ENCODE results near the gene SLC46A1. TPM values are rescaled to one million over a fixed set of nuclear protein-coding genes. Genes with fewer than 3 reads are reported as not detected.

Gene SLC46A1
- total and polyA plus RNA-seq, 2 of the 13 experiments (the other 11 are each of a cell fraction or from before 2014, with no cell fraction given): 19.6 to 22.6 TPM

- TF ChIP-seq E2F5 (CRISPR knock-in tag; conservative IDR thresholded peaks at IDR 0.05) (no peak), CHD2 (IDR thresholded peaks at IDR 0.05; ENCODE audit: low read depth, low read length) (no peak), PRMT3 (CRISPR knock-in tag; IDR thresholded peaks at IDR 0.05; ENCODE audit: borderline replicate concordance, low read depth) (no peak), RBFOX2 (IDR thresholded peaks at IDR 0.05; ENCODE audit: low read depth, low read length) (peak; percentile 58), ZFX (CRISPR knock-in tag; IDR thresholded peaks at IDR 0.05; ENCODE audit: low read depth) (no peak), ZNF281 (CRISPR knock-in tag; IDR thresholded peaks at IDR 0.05; ENCODE audit: borderline replicate concordance) (peak; percentile 21; the same call in 1 of the 2 replicates), NR0B2 (CRISPR knock-in tag; IDR thresholded peaks at IDR 0.05) (no peak), TEAD2 (CRISPR knock-in tag; IDR thresholded peaks at IDR 0.05) (no peak), ZNF550 (CRISPR knock-in tag; IDR thresholded peaks at IDR 0.05; ENCODE audit: borderline replicate concordance) (no peak), SSRP1 (CRISPR knock-in tag; IDR thresholded peaks at IDR 0.05) (no peak; the same call in 1 of the 2 replicates), KMT2A (CRISPR knock-in tag; IDR thresholded peaks at IDR 0.05) (no peak), ZNF747 (CRISPR knock-in tag; IDR thresholded peaks at IDR 0.05; ENCODE audit: borderline replicate concordance) (peak; percentile 52; the same call in 1 of the 2 replicates), POLR2A (IDR thresholded peaks at IDR 0.05; ENCODE audit: insufficient read depth in 1 of 2, low read depth in 2 of 2, low read length in 2 of 2) (peak in 1 of 2 experiments; percentile 49; a peak in 2 of 4 replicates), JUND (CRISPR knock-in tag; IDR thresholded peaks at IDR 0.05) (no peak), KDM3A (CRISPR knock-in tag; IDR thresholded peaks at IDR 0.05; ENCODE audit: low read depth) (no peak), ZNF713 (CRISPR knock-in tag; IDR thresholded peaks at IDR 0.05) (no peak), SMAD9 (CRISPR knock-in tag; IDR thresholded peaks at IDR 0.05) (no peak)
Observed at GRCh38 chr17:28371245-28372202, 34.5 kb downstream of the SLC46A1 start, which contains the start of gene SARM1 (continued).
